ENCODE results near the gene PDE8A.

DNA sequence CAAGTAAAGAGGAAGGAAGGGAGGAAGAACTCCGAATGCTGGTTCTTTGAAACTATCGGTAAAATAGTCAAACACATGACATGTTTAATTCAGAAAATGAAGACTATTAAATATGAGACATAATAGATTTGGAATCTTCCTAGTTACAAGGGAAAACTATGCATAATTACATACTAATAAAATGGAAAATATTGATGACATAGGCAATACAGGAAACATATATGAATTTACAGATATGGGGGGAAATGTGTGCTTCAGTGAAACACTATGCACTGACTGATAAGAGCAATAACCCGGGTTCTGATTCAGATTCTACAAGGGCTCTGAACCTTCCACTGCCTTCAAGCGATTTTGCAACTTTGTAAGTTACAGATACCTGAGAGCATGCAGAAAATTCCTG, 185.9 kb downstream of the PDE8A start:
- TF ChIP-seq CEBPG (CRISPR knock-in tag; IDR thresholded peaks at IDR 0.05) = no peak
- no peak for TF ChIP-seq PHB2 (IDR thresholded peaks at IDR 0.05; ENCODE audit: partially characterized antibody)
- no peak for TF ChIP-seq SP5 (CRISPR knock-in tag; IDR thresholded peaks at IDR 0.05; ENCODE audit: borderline replicate concordance, low read depth)
- no peak for TF ChIP-seq ZNF562 (CRISPR knock-in tag; IDR thresholded peaks at IDR 0.05; ENCODE audit: borderline replicate concordance)
- no peak for TF ChIP-seq NFATC3 (CRISPR knock-in tag; IDR thresholded peaks at IDR 0.05)
- no peak for TF ChIP-seq SMAD1 (CRISPR knock-in tag; IDR thresholded peaks at IDR 0.05; ENCODE audit: borderline replicate concordance, low read depth)
- TF ChIP-seq CEBPB (IDR thresholded peaks at IDR 0.05; ENCODE audit: borderline replicate concordance, low read depth, low read length) = no peak
- no peak for TF ChIP-seq CTCF (CRISPR knock-in tag; IDR thresholded peaks at IDR 0.05)
- no peak for TF ChIP-seq ATF3 (CRISPR knock-in tag; IDR thresholded peaks at IDR 0.05)
